Mesothelial cell of epicardium (in vitro differentiated cells): ENCODE results near the gene CHST11. TPM values are rescaled to one million over a fixed set of nuclear protein-coding genes. Genes with fewer than 3 reads are reported as not detected.

ENCODE experiments used
- DNase-seq, 2 experiments: peaks; one replicate each; pipeline ENCODE4 v3.0.0; 2021; ENCODE audit warnings: low spot score in 2 of 2; ENCODE audit not compliant: unreplicated experiment in 2 of 2
- H3K27ac Mint-ChIP-seq: 2 replicates; pipeline ENCODE4 v1.8.0; 2021; ENCODE audit warnings: mixed read lengths
- H3K27me3 Mint-ChIP-seq: 2 replicates; pipeline ENCODE4 v1.8.0; 2021; ENCODE audit warnings: low read depth, mixed read lengths
- H3K36me3 Mint-ChIP-seq: 2 replicates; pipeline ENCODE4 v1.8.0; 2021; ENCODE audit warnings: mixed read lengths
- H3K4me1 Mint-ChIP-seq: 2 replicates; pipeline ENCODE4 v1.8.0; 2021; ENCODE audit warnings: mixed read lengths
- H3K4me3 Mint-ChIP-seq: 2 replicates; pipeline ENCODE4 v1.8.0; 2021; ENCODE audit warnings: mild to moderate bottlenecking, moderate library complexity, mixed read lengths
- H3K9me3 Mint-ChIP-seq: 2 replicates; pipeline ENCODE4 v1.8.0; 2021; ENCODE audit warnings: mixed read lengths
- total RNA-seq: library from RNA; stranded (reverse); gene quantifications from 3 replicates; pipeline ENCODE4 v1.2.1, GENCODE V29; 2021
- TF ChIP-seq, protein P1 (sequence below): fragments of 200-600 bp; sonication (generic); IDR thresholded peaks from one replicate; pipeline ENCODE4 v1.5.0; 2021; ENCODE audit warnings: antibody characterized with exemption; ENCODE audit not compliant: unreplicated experiment

The CHST11 gene
- total RNA-seq, 1 donor from 2014 or later: 15.0 TPM

DNA sequence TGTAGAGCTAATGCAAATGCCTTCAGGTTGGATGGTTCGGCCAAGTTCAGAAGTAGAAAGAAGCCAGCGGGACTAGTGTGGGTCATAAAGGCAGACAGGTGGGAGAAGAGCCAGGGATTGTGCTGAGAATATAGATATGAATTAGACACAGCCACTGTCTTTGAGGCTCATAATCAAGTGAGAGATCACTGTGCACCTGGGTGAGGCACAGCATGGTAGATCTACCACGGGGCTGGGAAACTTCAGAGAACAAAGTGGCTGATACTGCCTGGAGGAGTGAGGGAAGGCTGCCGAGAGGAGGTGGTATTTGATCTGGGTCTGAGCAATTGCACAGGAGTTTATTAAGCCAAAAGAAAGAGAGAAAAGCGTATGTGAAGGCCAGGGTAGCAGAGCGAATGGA, 40.6 kb upstream of the CHST11 start:
- TF ChIP-seq, protein P1, sequence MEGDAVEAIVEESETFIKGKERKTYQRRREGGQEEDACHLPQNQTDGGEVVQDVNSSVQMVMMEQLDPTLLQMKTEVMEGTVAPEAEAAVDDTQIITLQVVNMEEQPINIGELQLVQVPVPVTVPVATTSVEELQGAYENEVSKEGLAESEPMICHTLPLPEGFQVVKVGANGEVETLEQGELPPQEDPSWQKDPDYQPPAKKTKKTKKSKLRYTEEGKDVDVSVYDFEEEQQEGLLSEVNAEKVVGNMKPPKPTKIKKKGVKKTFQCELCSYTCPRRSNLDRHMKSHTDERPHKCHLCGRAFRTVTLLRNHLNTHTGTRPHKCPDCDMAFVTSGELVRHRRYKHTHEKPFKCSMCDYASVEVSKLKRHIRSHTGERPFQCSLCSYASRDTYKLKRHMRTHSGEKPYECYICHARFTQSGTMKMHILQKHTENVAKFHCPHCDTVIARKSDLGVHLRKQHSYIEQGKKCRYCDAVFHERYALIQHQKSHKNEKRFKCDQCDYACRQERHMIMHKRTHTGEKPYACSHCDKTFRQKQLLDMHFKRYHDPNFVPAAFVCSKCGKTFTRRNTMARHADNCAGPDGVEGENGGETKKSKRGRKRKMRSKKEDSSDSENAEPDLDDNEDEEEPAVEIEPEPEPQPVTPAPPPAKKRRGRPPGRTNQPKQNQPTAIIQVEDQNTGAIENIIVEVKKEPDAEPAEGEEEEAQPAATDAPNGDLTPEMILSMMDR: no peak
- no peak for DNase-seq
- H3K36me3 Mint-ChIP-seq: no peaks in the 10 kb centered on the region

DNA sequence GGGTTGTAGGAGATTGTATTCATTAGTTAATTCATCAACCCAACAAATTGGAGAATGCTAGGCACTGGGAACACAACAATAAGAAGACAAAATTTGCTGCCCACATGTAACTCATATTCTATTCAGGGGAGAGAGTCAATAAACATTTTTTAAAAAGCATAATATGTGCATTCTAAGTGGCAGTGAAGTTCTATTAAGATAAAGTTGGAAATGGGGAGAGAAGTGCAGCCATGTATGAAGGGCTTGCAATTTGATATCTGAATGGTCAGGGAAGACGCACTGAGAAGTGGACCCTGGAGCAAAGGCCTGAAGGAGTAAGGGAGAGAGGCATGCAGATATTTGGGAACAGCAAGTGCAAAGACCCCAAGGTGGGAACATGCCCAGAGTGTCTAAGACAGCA, 40.2 kb upstream of the CHST11 start:
- Mint-ChIP-seq H3K4me3 (no peak overlapping the region), H3K27me3 (no peaks in the 10 kb centered on the region), H3K4me1 (peaks cover 8% of the 10 kb centered on the region), H3K9me3 (no peaks in the 10 kb centered on the region), H3K36me3 (no peaks in the 10 kb centered on the region), H3K27ac (no peak overlapping the region)
- DNase-seq: no peak
- TF ChIP-seq, protein P1: no peak

More for the DNA sequence above, 40.6 kb upstream of the CHST11 start:
- Mint-ChIP-seq H3K27me3 (no peaks in the 10 kb centered on the region), H3K9me3 (no peaks in the 10 kb centered on the region), H3K27ac (no peak overlapping the region), H3K4me3 (no peak overlapping the region), H3K4me1 (peaks cover 9% of the 10 kb centered on the region)

- Mint-ChIP-seq H3K27ac (no peak overlapping the region), H3K4me3 (no peak overlapping the region), H3K36me3 (no peaks in the 10 kb centered on the region), H3K4me1 (peaks cover 11% of the 10 kb centered on the region), H3K9me3 (no peaks in the 10 kb centered on the region), H3K27me3 (peaks cover 3% of the 10 kb centered on the region)
- TF ChIP-seq, protein P1: no peak
- no peak for DNase-seq
Observed at GRCh38 chr12:104419717-104420116, 37.0 kb upstream of the CHST11 start.

- TF ChIP-seq, protein P1: no peak
- Mint-ChIP-seq H3K4me3 (no peak overlapping the region), H3K27ac (no peak overlapping the region), H3K9me3 (no peaks in the 10 kb centered on the region), H3K27me3 (peaks cover 3% of the 10 kb centered on the region), H3K36me3 (no peaks in the 10 kb centered on the region), H3K4me1 (peaks cover 11% of the 10 kb centered on the region)
- no peak for DNase-seq
Observed at GRCh38 chr12:104420868-104421267, 35.9 kb upstream of the CHST11 start.

DNA sequence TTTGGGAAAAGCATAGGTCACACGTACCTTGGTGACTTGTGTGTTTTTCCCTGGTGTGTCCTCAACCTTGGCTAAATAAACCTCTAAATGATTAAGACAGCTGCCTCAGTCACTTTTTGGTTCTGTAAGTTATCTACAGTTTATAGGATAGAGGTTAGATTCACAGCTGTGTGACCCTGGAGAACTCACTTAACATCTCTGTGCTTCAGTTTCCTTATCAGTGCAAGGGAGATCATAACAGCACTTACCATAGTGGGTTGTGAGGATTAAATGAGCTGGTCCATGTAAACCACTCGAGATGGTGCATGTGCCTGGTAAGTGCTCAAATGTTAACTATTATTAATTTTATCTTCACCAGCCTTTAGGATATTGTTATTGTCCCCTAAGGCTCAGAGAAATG, 35.4 kb upstream of the CHST11 start:
- DNase-seq: no peak
- H3K27me3 Mint-ChIP-seq: peaks cover 3% of the 10 kb centered on the region
- no peaks in the 10 kb centered on the region for H3K9me3 Mint-ChIP-seq
- peaks cover 11% of the 10 kb centered on the region for H3K4me1 Mint-ChIP-seq
- TF ChIP-seq, protein P1: no peak
- no peak overlapping the region for H3K4me3 Mint-ChIP-seq
- H3K27ac Mint-ChIP-seq: no peak overlapping the region
- no peaks in the 10 kb centered on the region for H3K36me3 Mint-ChIP-seq

GRCh38 chr12:104422441-104422840, 34.3 kb upstream of the CHST11 start:
- Mint-ChIP-seq H3K4me3 (no peak overlapping the region), H3K27ac (no peak overlapping the region), H3K27me3 (peaks cover 3% of the 10 kb centered on the region), H3K9me3 (no peaks in the 10 kb centered on the region), H3K36me3 (no peaks in the 10 kb centered on the region), H3K4me1 (peaks cover 11% of the 10 kb centered on the region)
- DNase-seq: no peak
- TF ChIP-seq, protein P1: no peak
